HG03571 (cell line): ENCODE measurements around the gene PALD1.

Experiments used
- ATAC-seq: cut with Tn5 transposase; IDR thresholded peaks from one replicate; pipeline ENCODE4 v1.9.1; 2021; ENCODE audit not compliant: unreplicated experiment

PALD1 gene

GRCh38 chr10:70478191-70479164 is at the start of gene PALD1:
Gene PALD1 (plus strand): TSS chr10:70478767. CDS start chr10:70525952, 47,185 bp downstream.
- ATAC-seq = no peak

- ATAC-seq = no peak
Measured at GRCh38 chr10:70430493-70431445, 47.8 kb upstream of the PALD1 start.

- no peak for ATAC-seq
Measured at GRCh38 chr10:70432101-70432500, 46.5 kb upstream of the PALD1 start.

- no peak for ATAC-seq
Measured at GRCh38 chr10:70432561-70433263, 45.9 kb upstream of the PALD1 start.

- ATAC-seq = no peak
Measured at GRCh38 chr10:70433581-70434280, 44.8 kb upstream of the PALD1 start.

- ATAC-seq = no peak
Measured at GRCh38 chr10:70435241-70436085, 43.1 kb upstream of the PALD1 start.

GRCh38 chr10:70437721-70438120 is 40.8 kb upstream of the PALD1 start:
- ATAC-seq = no peak

GRCh38 chr10:70440296-70441160 is 38.0 kb upstream of the PALD1 start:
- no peak for ATAC-seq

GRCh38 chr10:70441161-70441894 is 37.2 kb upstream of the PALD1 start, which contains the start of gene NODAL:
Gene NODAL (minus strand): TSS chr10:70441681. CDS start chr10:70441667, 14 bp downstream.
- ATAC-seq = no peak

- ATAC-seq = no peak
Measured at GRCh38 chr10:70441895-70442309, 36.7 kb upstream of the PALD1 start.

GRCh38 chr10:70442332-70442988 is 36.1 kb upstream of the PALD1 start:
- ATAC-seq = no peak

GRCh38 chr10:70444744-70445143 is 33.8 kb upstream of the PALD1 start:
- ATAC-seq = no peak

GRCh38 chr10:70445718-70446657 is 32.6 kb upstream of the PALD1 start:
- ATAC-seq = no peak

GRCh38 chr10:70448236-70448635 is 30.3 kb upstream of the PALD1 start:
- ATAC-seq = no peak

- ATAC-seq = no peak
Measured at GRCh38 chr10:70455213-70455630, 23.3 kb upstream of the PALD1 start.

- no peak for ATAC-seq
Measured at GRCh38 chr10:70456164-70456563, 22.4 kb upstream of the PALD1 start.
